Ectodermal cell (in vitro differentiated cells): ENCODE data around the gene PGLYRP3.

Experiments
- H3K27ac ChIP-seq: 2 replicates; pipeline ENCODE4 v1.7.0; 2013; ENCODE audit warnings: mild to moderate bottlenecking, low read depth, low read length; ENCODE audit not compliant: insufficient read depth, poor library complexity, severe bottlenecking
- H3K27me3 ChIP-seq: 2 replicates; pipeline ENCODE4 v1.7.0; 2013; ENCODE audit warnings: mild to moderate bottlenecking, low read length; ENCODE audit not compliant: insufficient read depth, control insufficient read depth, poor library complexity, severe bottlenecking
- H3K36me3 ChIP-seq: one replicate; pipeline ENCODE4 v1.7.0; 2013; ENCODE audit warnings: low read length; ENCODE audit not compliant: control insufficient read depth, insufficient read depth
- H3K4me1 ChIP-seq: one replicate; pipeline ENCODE4 v1.7.0; 2013; ENCODE audit warnings: low read length; ENCODE audit not compliant: control insufficient read depth, insufficient read depth
- H3K4me3 ChIP-seq: 2 replicates; pipeline ENCODE4 v1.7.0; 2013; ENCODE audit warnings: low read depth, low read length, control low read depth; ENCODE audit not compliant: insufficient read depth
- H3K9me3 ChIP-seq: 2 replicates; pipeline ENCODE4 v1.7.0; 2013; ENCODE audit warnings: mild to moderate bottlenecking, low read length, moderate library complexity; ENCODE audit not compliant: control insufficient read depth
- WGBS, 2 experiments: methylation state at CpG; one replicate each; pipeline ENCODE4 v1.1.7; 2013; ENCODE audit warnings: missing lambda C conversion rate in 2 of 2; 5-methylcytosine and 5-hydroxymethylcytosine counted together

The PGLYRP3 gene

GRCh38 chr1:153356392-153357075, 43.8 kb upstream of the PGLYRP3 start:
- Histone ChIP-seq H3K27ac (no peak overlapping the region), H3K4me1 (no peaks in the 10 kb centered on the region), H3K36me3 (no peaks in the 10 kb centered on the region), H3K4me3 (no peak overlapping the region), H3K27me3 (no peaks in the 10 kb centered on the region), H3K9me3 (no peaks in the 10 kb centered on the region)
- WGBS, 2 experiments = 93 to 94% methylated on average over 8 of the region's 8 CpGs

- Histone ChIP-seq H3K4me1 (no peaks in the 10 kb centered on the region), H3K36me3 (no peaks in the 10 kb centered on the region), H3K4me3 (no peak overlapping the region), H3K9me3 (no peaks in the 10 kb centered on the region), H3K27ac (no peak overlapping the region), H3K27me3 (no peaks in the 10 kb centered on the region)
- 56 to 59% methylated on average over 10 of the region's 10 CpGs for WGBS, 2 experiments
Measured at GRCh38 chr1:153355445-153356071, 42.8 kb upstream of the PGLYRP3 start.

GRCh38 chr1:153354515-153355193, 41.9 kb upstream of the PGLYRP3 start:
- Histone ChIP-seq H3K36me3 (no peaks in the 10 kb centered on the region), H3K4me3 (no peak overlapping the region), H3K27me3 (no peaks in the 10 kb centered on the region), H3K27ac (no peak overlapping the region), H3K4me1 (no peaks in the 10 kb centered on the region), H3K9me3 (no peaks in the 10 kb centered on the region)
- WGBS, 2 experiments = 87 to 90% methylated on average over 8 of the region's 8 CpGs

- H3K9me3 ChIP-seq = no peaks in the 10 kb centered on the region
- H3K4me1 ChIP-seq = no peaks in the 10 kb centered on the region
- no peaks in the 10 kb centered on the region for H3K36me3 ChIP-seq
- H3K4me3 ChIP-seq = no peak overlapping the region
- 84 to 89% methylated on average over 7 of the region's 7 CpGs for WGBS, 2 experiments
- no peak overlapping the region for H3K27ac ChIP-seq
- no peaks in the 10 kb centered on the region for H3K27me3 ChIP-seq
Measured at GRCh38 chr1:153353226-153353947, 40.6 kb upstream of the PGLYRP3 start.

GRCh38 chr1:153352523-153352922, 39.8 kb upstream of the PGLYRP3 start:
- WGBS, 2 experiments = 1 to 2% methylated on average over 4 of the region's 4 CpGs

GRCh38 chr1:153350321-153350957, 37.7 kb upstream of the PGLYRP3 start:
- no peaks in the 10 kb centered on the region for H3K36me3 ChIP-seq
- WGBS, 2 experiments = 40 to 44% methylated on average over 1 of the region's 1 CpG
- no peak overlapping the region for H3K27ac ChIP-seq
- H3K4me1 ChIP-seq = no peaks in the 10 kb centered on the region
- no peaks in the 10 kb centered on the region for H3K27me3 ChIP-seq
- H3K4me3 ChIP-seq = no peak overlapping the region
- no peaks in the 10 kb centered on the region for H3K9me3 ChIP-seq

More at GRCh38 chr1:153352523-153352922, 39.8 kb upstream of the PGLYRP3 start:
- Histone ChIP-seq H3K36me3 (no peaks in the 10 kb centered on the region), H3K27ac (no peak overlapping the region), H3K4me1 (no peaks in the 10 kb centered on the region), H3K9me3 (no peaks in the 10 kb centered on the region), H3K4me3 (no peak overlapping the region), H3K27me3 (no peaks in the 10 kb centered on the region)

GRCh38 chr1:153349363-153350320, 36.9 kb upstream of the PGLYRP3 start:
- H3K27ac ChIP-seq = no peak overlapping the region
- no peaks in the 10 kb centered on the region for H3K27me3 ChIP-seq
- no peaks in the 10 kb centered on the region for H3K9me3 ChIP-seq
- 78 to 79% methylated on average over 17 of the region's 17 CpGs for WGBS, 2 experiments
- H3K4me1 ChIP-seq = no peaks in the 10 kb centered on the region
- H3K4me3 ChIP-seq = no peak overlapping the region
- H3K36me3 ChIP-seq = no peaks in the 10 kb centered on the region

GRCh38 chr1:153348511-153349362, 36.0 kb upstream of the PGLYRP3 start, which contains the start of gene PGLYRP4:
PGLYRP4 (minus strand) TSS chr1:153348841; CDS start chr1:153347932, 909 bp downstream.
- no peak within 1 kb of the TSS for H3K27ac ChIP-seq
- no peak within 1 kb of the TSS for H3K4me3 ChIP-seq
- H3K4me1 ChIP-seq = no peaks in the 10 kb centered on the region
- H3K27me3 ChIP-seq = no peaks in the 10 kb centered on the region
- H3K9me3 ChIP-seq = no peaks in the 10 kb centered on the region
- no peaks in the 10 kb centered on the region for H3K36me3 ChIP-seq
- WGBS, 2 experiments = 64 to 66% methylated on average over 10 of the region's 10 CpGs
